Measurements from ENCODE around the gene SPTLC2.
A peak's percentile ranks its signal among the peaks of the same experiment; 100 is the strongest.

SPTLC2 gene

GRCh38 chr14:77498984-77499527 lies 117.4 kb downstream of the SPTLC2 start:
- no peak for DNase-seq

- DNase-seq: no peak
These were observed 118.1 kb downstream of the SPTLC2 start, which contains the start of gene ISM2 for GRCh38 chr14:77498120-77498979. ISM2 (minus strand) TSS chr14:77498816; CDS start chr14:77498793, 23 bp downstream.

- DNase-seq: no peak
These were observed 121.1 kb downstream of the SPTLC2 start for GRCh38 chr14:77495334-77495733.

GRCh38 chr14:77491056-77491455 lies 125.4 kb downstream of the SPTLC2 start:
- no peak for DNase-seq

- DNase-seq: no peak
These were observed 126.0 kb downstream of the SPTLC2 start for GRCh38 chr14:77490347-77490986.

- DNase-seq: no peak
These were observed 127.4 kb downstream of the SPTLC2 start for GRCh38 chr14:77489041-77489440.

- no peak for DNase-seq
These were observed 127.9 kb downstream of the SPTLC2 start for GRCh38 chr14:77488558-77488957.

GRCh38 chr14:77485901-77486678 lies 130.3 kb downstream of the SPTLC2 start:
- DNase-seq: no peak

GRCh38 chr14:77485256-77485655 lies 131.2 kb downstream of the SPTLC2 start:
- no peak for DNase-seq

GRCh38 chr14:77482422-77482821 lies 134.0 kb downstream of the SPTLC2 start:
- DNase-seq: no peak

GRCh38 chr14:77478796-77479195 lies 137.6 kb downstream of the SPTLC2 start:
- no peak for DNase-seq

GRCh38 chr14:77478029-77478428 lies 138.4 kb downstream of the SPTLC2 start:
- no peak for DNase-seq

GRCh38 chr14:77475432-77476115 lies 140.9 kb downstream of the SPTLC2 start:
- no peak for DNase-seq

GRCh38 chr14:77474479-77475177 lies 141.8 kb downstream of the SPTLC2 start:
- DNase-seq: no peak

GRCh38 chr14:77473921-77474320 lies 142.5 kb downstream of the SPTLC2 start:
- DNase-seq: no peak

GRCh38 chr14:77470224-77470870 lies 146.1 kb downstream of the SPTLC2 start:
- DNase-seq: no peak

GRCh38 chr14:77469539-77469938 lies 146.9 kb downstream of the SPTLC2 start:
- no peak for DNase-seq

GRCh38 chr14:77469067-77469505 lies 147.4 kb downstream of the SPTLC2 start:
- no peak for DNase-seq

- DNase-seq: no peak
These were observed 148.6 kb downstream of the SPTLC2 start for GRCh38 chr14:77467801-77468200.

- peak; percentile 46 for DNase-seq
These were observed 157.2 kb downstream of the SPTLC2 start for GRCh38 chr14:77459072-77459723.

Measured in central memory CD4-positive, alpha-beta T cell (primary cell).